ENCODE measurements around the gene DUSP23. TPM values are rescaled to one million over a fixed set of nuclear protein-coding genes. Genes with fewer than 3 reads are reported as not detected.

Gene DUSP23
- 10 to 100 TPM; 28.5 to 41.3 (median 31.8) TPM for polyA plus RNA-seq (ENCODE audit: insufficient read length in 4 of 4)

DNA sequence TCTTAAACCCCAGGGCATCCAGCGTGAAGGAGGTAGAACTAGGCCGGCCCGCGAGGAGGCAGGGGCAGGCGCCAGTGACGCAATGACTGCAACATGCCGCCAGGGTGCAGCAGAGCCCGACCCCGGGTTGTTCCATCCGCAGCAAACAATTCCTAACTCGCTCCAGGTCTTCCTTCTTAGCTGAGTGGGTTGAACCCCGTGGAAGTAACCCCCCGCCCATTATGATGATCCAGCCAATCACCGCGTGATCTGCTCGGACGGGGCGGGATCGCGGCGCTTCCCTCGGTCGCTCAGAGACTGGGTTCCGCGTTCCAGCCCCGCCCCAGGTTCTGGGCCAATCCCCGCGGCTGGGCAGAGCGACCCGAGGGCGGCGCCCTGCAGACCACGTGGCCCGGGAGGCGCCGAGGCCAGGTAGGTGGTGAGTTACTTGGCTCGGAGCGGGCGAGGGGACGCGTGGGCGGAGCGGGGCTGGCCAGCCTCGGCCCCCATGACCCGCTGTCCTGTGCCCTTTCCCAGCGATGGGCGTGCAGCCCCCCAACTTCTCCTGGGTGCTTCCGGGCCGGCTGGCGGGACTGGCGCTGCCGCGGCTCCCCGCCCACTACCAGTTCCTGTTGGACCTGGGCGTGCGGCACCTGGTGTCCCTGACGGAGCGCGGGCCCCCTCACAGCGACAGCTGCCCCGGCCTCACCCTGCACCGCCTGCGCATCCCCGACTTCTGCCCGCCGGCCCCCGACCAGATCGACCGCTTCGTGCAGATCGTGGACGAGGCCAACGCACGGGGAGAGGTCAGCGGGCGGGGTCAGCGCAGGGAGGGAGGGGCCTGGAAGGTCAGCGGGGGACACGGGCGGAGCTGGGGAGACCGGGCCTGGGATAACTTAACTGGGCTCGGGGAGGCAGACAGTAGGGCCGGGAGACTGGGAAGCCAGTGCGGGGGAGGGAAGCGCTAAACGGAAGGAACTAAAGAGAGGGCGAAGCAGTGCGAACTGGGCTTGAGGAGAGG lies at the start of gene DUSP23:
Gene DUSP23 (plus strand): TSS at position 380 of the 1,000 bp plus-strand sequence. CDS start 139 bp downstream, at position 519.
- peak; percentile 88 to 94 (median 92) for DNase-seq (ENCODE audit: low read depth in 4 of 4, low spot score in 3 of 4)

DNA sequence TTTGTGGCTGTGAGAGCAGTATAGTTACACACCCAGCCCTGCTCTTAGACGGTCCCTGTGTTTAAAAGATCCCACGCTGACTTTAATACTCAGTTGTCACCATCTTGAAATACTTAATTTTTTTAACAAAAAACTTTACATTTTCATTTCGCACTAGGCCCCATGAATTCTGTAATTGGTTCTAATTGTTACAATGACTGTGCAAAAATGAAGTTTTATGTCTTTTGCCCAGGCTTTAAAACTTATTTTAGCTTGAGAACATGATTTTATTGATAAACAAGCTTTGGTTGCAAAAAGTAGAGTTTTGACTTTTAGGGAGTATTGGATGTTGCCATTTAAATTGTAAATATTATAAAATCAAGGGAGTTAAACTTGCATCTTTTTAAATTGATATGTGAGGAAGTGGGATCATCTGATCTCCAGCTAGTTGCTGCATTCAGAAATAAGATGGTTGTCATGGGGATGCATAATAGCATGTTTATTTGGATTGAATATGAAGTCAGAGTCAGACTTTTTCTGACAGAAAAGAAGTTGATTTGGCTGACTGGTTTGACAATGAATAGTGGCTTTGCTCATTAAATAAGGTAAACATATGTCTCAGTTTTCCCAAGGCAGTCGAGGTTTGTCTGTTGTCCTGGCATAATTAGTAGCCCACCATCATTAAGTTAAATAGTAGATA lies 43.4 kb upstream of the DUSP23 start:
- no peak for DNase-seq (ENCODE audit: low read depth in 4 of 4, low spot score in 3 of 4)

DNA sequence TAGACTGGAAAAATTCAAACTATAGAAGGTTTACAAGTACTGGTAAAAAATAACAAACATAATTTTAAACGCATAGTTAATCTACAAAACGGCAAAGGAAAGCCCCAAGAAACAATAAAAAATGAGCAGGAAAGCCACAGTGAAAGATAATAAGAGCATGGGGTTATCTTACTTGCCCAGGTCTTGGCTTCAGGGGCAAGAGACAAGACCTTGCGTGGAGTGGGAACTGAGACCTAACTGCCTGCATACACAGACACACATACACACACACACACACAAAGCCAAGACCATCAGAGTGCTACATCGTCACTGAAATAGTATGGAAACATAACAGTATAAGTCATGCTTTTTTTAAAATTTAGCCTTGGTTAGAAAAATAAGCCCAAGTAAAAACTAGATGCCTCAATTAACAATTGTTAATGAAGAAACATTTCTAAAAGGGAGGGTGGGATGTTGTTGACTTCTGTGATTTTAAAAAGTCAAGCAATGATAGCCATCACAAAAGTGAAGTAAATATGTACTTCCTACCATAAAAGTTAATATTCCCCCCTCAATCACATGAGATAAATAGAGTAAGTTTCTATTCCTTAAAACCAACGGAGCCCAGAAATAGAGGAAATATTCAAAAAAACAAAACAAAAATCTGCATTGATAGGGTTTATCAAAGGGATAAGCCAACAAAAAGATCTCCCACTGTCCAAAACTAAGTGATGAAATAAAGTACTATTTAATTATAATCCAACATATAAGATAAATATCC lies 36.9 kb upstream of the DUSP23 start:
- no peak for DNase-seq (ENCODE audit: low read depth in 4 of 4, low spot score in 3 of 4)

DNA sequence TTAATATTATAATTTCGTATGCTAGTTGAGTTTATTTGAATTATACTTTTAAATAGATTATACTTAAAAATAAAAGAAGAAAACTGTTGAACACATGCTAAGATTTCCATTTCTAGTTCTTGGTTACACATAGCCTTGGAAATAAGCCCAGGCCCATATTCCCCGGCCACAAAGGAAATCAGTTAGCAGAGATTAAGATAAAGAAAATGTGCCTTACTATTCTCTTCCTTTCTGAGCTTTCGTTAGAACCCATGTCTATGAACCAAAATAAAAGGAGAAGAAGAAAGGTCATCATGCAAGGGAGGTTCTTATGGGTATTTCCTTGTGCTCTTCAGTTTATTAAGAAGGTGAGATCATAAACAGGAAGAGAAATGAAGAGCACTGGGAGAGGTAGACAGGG lies 34.1 kb upstream of the DUSP23 start:
- no peak for DNase-seq (ENCODE audit: low read depth in 4 of 4, low spot score in 3 of 4)

DNA sequence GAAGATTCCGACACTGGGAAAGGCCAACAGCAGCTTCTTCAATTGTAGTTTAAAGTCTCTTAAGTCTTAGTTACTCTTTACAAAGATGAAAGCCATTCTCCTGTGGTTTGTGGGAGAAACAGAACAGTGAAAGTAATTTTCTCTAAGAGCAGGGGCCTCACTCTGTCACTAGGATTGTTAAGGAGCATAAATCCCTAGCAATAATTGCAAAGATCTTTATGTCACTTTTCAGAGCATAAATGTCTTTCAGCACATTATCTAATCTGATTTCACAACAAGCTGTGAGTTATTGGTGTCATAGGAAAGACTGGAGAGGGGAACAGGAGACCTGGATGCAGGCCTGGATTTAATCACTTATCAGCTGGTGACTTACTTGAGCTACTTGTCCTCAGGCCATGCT lies 32.4 kb upstream of the DUSP23 start:
- DNase-seq (ENCODE audit: low read depth in 4 of 4, low spot score in 3 of 4): no peak

DNA sequence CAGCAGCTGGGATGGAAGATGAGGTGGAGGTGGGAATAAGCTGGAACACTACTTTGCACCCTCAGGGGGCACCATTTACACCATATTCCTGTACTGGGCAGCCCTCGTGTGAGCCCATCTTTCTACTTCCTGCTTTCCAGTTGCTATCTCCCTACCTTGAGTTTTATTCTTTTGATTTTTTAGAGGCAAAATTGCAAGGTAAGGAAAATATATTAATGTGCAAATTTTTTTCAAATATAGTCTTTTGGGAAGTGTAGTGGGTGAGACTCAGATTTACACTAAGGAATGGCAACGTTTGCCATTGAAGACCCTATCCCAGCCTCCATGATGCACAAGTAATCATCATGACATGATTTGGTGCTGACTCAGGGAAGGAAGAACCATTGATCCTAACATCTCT lies 31.1 kb upstream of the DUSP23 start:
- DNase-seq (ENCODE audit: low read depth in 4 of 4, low spot score in 3 of 4): no peak

DNA sequence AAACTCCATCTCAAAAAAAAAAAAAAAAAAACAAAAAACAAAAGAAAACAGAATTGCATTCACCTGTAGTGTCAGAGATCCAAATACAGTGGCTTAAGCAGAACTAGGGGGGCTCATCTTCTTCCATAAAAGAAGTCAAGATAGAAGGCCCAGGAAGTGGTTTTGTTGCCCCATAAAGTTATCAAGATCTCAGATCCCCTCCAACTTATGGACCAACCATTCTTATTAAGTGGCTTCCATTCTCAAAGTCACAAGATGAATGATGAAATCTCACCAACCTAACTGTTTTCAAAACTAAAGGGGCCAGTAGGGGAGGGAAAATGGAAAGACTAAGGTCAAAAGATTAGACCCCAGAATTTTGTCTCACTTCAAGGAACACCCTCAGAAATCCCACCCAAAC lies 30.1 kb upstream of the DUSP23 start:
- no peak for DNase-seq (ENCODE audit: low read depth in 4 of 4, low spot score in 3 of 4)

DNA sequence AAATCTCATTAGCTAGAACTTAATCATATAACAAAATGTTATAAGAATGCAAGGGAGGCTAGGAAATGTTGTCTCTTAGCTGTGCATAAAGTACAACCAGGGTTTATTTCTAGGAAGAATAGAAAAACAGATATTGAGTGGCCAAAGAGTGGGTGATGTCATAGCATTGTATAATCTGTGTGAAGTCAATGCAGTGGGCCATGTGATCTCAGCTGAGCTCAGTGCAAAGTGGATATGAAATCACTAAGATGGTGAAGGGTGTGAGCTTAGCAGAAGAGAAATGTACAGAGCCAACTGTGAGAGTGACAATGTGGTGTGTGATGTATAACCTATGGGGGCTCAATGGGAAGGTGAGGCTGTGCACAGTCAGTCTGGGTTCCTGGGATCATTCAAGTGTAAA lies 29.7 kb upstream of the DUSP23 start:
- no peak for DNase-seq (ENCODE audit: low read depth in 4 of 4, low spot score in 3 of 4)

DNA sequence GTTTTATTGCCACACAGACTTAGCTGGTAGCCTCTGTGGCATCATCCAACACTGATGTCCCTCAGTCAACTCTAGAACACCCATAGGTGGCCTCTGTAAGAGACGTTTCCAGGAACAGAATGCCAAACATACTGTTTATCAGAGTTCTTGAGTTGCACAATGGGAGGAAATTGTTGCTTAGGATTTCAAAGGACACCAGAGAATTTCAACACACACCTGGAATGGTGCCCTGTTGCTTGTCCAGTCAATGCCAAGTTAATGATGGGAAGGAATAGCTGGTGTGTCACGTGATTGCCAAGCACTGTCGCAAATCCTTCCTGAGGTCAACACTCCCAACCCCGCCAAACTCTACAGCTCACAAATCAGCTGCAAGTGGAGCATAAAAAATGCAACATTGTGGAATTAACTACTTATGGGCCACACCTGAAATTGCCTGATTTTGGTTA lies 28.6 kb upstream of the DUSP23 start:
- DNase-seq (ENCODE audit: low read depth in 4 of 4, low spot score in 3 of 4): no peak

DNA sequence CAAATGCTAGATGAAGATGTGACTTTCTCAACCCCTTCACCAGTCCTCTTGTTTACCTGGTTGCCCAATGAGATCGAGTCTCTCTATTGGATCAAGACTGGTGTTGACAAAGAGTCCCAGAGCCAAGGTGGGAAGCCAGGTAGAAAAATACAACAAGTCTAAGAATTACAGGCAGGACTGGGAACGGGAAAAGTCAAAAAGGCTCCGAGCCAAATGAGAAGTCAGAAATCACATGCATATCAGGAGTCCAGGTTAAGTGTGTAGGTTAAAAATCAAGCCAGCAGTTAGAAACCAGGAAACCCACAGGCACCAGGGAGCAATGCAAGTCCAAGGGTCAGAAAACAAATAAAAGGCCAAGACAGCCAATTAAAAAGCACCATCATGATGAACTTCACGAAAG lies 27.4 kb upstream of the DUSP23 start:
- DNase-seq (ENCODE audit: low read depth in 4 of 4, low spot score in 3 of 4): peak in 2 of 4 donors; percentile 7 to 12

DNA sequence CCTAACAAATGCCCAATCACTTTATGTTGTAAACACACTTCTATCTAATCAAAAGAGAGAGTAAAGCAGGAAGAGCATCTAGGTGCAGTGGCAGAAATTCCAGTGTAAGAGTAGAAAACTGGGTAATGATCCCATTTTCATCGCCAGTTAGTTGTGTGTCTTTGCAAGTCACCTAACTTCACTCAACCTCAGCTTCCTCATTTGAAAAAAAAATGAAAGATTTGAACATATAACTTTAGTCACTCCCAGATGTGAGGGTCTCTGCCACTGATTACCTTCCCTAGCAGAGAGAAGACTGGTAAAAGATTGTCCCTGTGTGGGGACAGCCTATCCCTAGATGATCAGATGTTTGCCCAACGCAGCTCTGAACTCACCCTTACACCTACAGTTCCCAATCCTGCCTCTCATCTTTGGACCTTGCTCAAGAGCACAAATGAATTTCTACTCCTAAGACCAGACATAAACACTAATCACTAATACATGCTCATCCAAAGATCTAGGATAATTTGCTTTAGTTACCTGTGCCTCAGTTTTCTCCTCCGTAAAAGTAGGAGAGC lies 25.2 kb upstream of the DUSP23 start:
- no peak for DNase-seq (ENCODE audit: low read depth in 4 of 4, low spot score in 3 of 4)

DNA sequence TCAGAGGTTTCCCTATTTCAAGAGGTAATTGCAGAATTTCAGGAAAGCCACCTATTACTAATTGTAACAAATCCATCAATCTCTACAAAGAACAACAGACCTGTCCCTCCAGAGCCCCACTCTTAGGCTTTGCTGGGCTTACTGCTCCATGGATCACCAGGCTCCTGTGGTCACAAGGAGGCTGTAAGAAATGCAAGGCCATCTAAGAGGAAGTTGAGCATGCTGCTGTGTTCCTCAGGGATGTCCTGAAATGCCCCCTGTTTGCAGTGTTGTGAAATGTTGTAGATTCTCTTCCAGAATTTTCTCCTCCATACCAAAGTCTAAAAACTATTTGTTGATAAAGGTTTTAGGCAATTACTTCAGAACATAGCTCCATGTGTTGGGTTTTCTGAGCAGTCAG lies 24.4 kb upstream of the DUSP23 start:
- DNase-seq (ENCODE audit: low read depth in 4 of 4, low spot score in 3 of 4): no peak

DNA sequence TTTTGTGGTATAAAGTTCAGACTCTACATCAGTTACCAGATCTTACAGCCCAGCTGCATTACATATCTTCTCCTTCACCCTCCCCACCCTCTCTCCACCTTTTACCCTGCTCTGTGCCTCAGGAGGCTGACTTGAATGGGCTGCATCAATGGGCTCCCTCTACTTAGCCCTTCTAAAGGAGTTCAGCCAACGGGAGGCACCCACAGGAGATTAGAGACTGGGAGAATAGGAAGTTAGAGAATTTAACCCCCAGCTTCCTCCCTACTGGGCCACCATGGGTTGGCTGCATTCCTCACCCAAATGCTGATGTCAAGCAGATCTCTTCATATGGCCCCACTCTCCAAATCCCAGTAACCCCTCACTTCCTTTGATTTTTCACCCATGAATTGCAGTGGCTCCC lies 17.1 kb upstream of the DUSP23 start:
- DNase-seq (ENCODE audit: low read depth in 4 of 4, low spot score in 3 of 4): no peak

DNA sequence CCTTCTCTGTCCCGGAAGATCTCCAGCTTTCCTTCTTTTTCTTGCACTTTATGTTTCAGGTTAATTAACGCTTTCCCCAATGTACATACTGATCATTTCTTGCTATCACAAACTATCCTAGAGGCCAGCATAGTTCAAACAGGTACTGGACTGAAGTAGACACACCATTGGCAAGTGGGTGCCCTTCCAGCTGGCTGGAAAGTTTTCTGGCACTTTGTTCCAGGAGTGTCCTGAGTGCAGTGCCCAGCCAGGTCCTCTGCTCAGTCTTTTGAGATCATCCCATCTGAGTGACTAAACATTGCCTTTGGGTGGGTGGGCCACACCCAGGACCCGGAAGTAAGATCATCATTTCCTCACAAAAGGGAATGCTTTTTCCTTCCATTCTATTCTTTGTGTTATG lies 15.0 kb upstream of the DUSP23 start:
- DNase-seq (ENCODE audit: low read depth in 4 of 4, low spot score in 3 of 4): no peak

DNA sequence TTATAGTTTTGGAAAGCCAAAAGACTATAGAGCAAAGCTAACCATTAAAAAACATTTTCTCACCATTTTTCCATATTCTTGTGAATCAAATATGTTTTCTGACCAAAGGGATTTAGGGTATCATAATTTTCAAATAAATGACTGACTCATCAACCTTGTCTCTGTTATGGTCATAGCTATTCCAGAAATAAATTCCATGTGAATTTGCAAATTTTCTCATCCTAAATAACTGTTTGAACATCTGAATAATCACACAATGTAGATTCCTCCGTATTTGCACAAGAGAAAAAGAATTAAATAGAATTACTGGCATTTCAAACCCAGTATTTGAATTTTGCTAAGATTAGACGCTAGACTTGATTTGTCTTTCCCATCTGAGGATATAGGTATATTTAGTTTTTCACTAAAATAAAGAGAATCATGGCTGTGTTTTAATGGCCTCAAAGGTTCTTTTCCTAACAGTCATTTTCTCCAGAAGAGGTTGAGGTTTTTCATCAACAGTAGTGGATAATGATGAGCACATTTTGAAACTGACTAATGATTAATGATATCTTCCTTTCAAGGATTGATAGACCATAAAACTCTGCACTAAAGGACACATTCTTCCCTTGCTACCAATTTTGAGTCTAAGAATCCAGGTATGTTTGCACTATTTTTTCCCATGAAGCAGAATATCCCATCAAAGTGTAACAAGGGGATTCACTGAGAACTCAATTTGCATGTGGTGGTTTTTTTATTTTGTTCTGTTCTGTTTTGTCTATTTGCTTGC lies 9.5 kb upstream of the DUSP23 start:
- no peak for DNase-seq (ENCODE audit: low read depth in 4 of 4, low spot score in 3 of 4)

DNA sequence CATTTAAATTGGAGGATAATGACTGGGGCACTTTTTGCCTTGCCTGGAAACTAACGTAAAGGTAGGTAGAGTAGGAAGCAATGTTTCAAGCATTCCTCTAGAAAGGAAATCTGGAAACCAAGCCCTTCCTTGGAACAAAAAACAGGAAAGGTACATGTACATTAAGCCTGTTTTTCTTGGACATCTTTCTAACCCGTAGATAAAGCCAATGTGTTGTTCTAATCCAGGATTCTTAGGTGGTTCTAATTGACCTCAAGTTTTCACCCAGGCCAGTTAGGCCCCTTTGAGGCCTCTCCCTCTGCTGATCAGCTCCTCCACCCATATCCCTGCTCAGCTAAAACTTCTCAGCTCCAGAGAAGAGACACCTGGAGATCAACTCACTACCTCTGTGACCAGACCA lies 6.3 kb upstream of the DUSP23 start:
- no peak for DNase-seq (ENCODE audit: low read depth in 4 of 4, low spot score in 3 of 4)

DNA sequence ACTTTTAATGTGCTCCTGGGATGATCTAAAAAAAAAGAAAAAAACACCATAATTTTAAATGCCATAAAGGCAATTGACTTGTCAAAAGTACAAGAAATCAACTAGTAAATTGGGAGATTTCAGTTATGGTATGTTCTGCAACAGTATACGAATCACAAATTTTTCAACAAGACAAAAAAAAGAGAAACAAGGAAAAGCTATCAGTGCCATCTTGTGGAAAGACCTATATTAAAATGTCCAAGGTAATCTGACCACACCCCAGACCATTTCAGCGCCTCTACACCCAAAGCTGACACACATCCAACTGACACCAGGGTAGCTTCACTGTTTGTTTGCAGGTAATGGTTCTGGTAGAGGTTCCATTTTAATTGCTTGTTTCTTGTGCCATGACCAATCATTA lies 5.0 kb upstream of the DUSP23 start:
- no peak for DNase-seq (ENCODE audit: low read depth in 4 of 4, low spot score in 3 of 4)

DNA sequence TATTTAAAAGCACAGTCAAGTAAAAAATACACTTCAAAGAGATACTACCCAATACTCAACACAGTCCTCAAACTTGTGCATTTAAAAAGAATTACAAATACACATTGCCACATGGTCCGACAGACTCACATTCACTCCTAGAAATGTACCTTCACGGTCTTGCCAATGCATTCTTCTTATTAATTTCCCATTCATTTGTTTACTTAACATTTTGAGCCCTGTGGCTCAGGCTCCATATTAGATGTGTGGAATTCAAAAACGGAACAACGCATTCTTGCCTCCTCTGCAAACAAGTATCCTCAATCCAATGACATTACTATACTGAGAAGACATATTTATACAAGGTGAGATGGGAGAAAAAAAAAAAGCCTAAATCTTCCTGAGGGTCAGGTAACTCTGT lies 2.5 kb upstream of the DUSP23 start:
- no peak for DNase-seq (ENCODE audit: low read depth in 4 of 4, low spot score in 3 of 4)

DNA sequence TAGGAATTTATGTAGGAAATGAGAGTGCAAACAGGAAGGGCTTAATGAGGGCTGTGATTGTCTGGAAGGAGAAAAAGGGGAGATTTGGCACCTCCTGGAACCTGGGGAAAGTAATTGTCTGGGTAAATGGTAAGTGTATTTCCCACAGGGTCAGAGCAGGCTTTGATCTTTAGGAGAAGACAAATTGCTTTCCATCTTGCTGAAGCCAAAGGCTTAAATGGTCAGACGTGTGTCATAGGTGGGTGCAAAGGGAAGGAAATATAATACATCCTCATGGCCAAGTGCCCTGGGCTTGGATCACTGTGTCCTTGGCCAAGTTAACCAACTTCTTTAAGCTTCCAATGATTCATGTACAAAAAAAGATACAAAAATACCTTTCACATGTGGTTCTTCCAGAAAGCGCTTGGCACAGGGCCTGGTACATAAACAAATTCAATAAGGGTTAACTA lies 1.3 kb upstream of the DUSP23 start:
- DNase-seq (ENCODE audit: low read depth in 4 of 4, low spot score in 3 of 4): no peak

DNA sequence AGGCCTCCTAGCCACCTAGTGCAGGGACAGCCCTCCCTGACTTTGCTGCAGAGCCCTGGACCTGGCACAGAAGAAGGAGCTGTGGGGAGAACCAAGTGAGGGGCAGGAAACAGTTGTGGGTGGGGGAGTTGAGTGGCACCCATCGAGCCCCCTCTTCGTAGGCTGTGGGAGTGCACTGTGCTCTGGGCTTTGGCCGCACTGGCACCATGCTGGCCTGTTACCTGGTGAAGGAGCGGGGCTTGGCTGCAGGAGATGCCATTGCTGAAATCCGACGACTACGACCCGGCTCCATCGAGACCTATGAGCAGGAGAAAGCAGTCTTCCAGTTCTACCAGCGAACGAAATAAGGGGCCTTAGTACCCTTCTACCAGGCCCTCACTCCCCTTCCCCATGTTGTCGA lies 1.2 kb downstream of the DUSP23 start:
- DNase-seq (ENCODE audit: low read depth in 4 of 4, low spot score in 3 of 4): no peak
